Neural progenitor cell (in vitro differentiated cells): ENCODE data around the gene MAD1L1. TPM values are rescaled to one million over a fixed set of nuclear protein-coding genes. Genes with fewer than 3 reads are reported as not detected.
A peak's percentile ranks its signal among the peaks of the same experiment; 100 is the strongest.

Experiments used
- DNase-seq: peaks from one replicate; pipeline ENCODE4 v3.0.0-alpha.2; 2016; ENCODE audit warnings: low spot score
- H2AFZ ChIP-seq: fragments of 200-600 bp; sonication (generic); replicated peaks from 2 replicates; pipeline ENCODE4 v1.6.1; 2016; ENCODE audit warnings: antibody characterized with exemption
- H3F3A ChIP-seq: fragments of 200-600 bp; sonication (generic); 2 replicates; pipeline ENCODE4 v1.6.1; 2016; ENCODE audit warnings: antibody characterized with exemption, low read depth
- H3K27ac ChIP-seq: fragments of 200-600 bp; sonication (generic); 2 replicates; pipeline ENCODE4 v1.5.1; 2016; ENCODE audit warnings: mild to moderate bottlenecking
- H3K27me3 ChIP-seq: fragments of 200-600 bp; sonication (generic); 2 replicates; pipeline ENCODE4 v1.6.1; 2016; ENCODE audit warnings: mild to moderate bottlenecking, moderate library complexity
- H3K36me3 ChIP-seq: fragments of 200-600 bp; sonication (generic); 2 replicates; pipeline ENCODE4 v1.5.1; 2016
- H3K4me1 ChIP-seq: fragments of 200-600 bp; sonication (generic); 2 replicates; pipeline ENCODE4 v1.6.1; 2016; ENCODE audit warnings: mixed run types
- H3K4me2 ChIP-seq: fragments of 200-600 bp; sonication (generic); 2 replicates; pipeline ENCODE4 v1.6.1; 2016
- H3K4me3 ChIP-seq: fragments of 200-600 bp; sonication (generic); 2 replicates; pipeline ENCODE4 v1.5.1; 2016
- H3K79me2 ChIP-seq: fragments of 200-600 bp; sonication (generic); 2 replicates; pipeline ENCODE4 v1.6.1; 2016; ENCODE audit warnings: low read depth
- H3K9ac ChIP-seq: fragments of 200-600 bp; sonication (generic); 2 replicates; pipeline ENCODE4 v1.6.1; 2016
- H3K9me3 ChIP-seq: fragments of 200-600 bp; sonication (generic); 2 replicates; pipeline ENCODE4 v1.5.1; 2016; ENCODE audit warnings: low read depth
- H4K20me1 ChIP-seq: fragments of 200-600 bp; sonication (generic); 2 replicates; pipeline ENCODE4 v1.6.1; 2016; ENCODE audit warnings: low read depth
- H3K27ac Mint-ChIP-seq: 3 replicates; pipeline ENCODE4 v1.8.0; 2021; ENCODE audit warnings: mixed read lengths
- H3K27me3 Mint-ChIP-seq: 2 replicates; pipeline ENCODE4 v1.8.0; 2022; ENCODE audit warnings: low read depth, mild to moderate bottlenecking, inconsistent platforms, moderate library complexity, mixed read lengths; ENCODE audit not compliant: insufficient read depth
- H3K36me3 Mint-ChIP-seq: 3 replicates; pipeline ENCODE4 v1.8.0; 2021; ENCODE audit warnings: mixed read lengths
- H3K4me1 Mint-ChIP-seq: 3 replicates; pipeline ENCODE4 v1.8.0; 2021; ENCODE audit warnings: mixed read lengths
- H3K4me3 Mint-ChIP-seq: 3 replicates; pipeline ENCODE4 v1.8.0; 2021; ENCODE audit warnings: mild to moderate bottlenecking, moderate library complexity, mixed read lengths
- H3K9me3 Mint-ChIP-seq: 3 replicates; pipeline ENCODE4 v1.8.0; 2020; ENCODE audit warnings: mixed read lengths
- EZH2 ChIP-seq: fragments of 200-600 bp; sonication (generic); IDR thresholded peaks from 2 replicates; pipeline ENCODE4 v1.6.1; 2017; ENCODE audit warnings: antibody characterized with exemption, mild to moderate bottlenecking, moderate library complexity
- EZH2phosphoT487 ChIP-seq: fragments of 200-600 bp; sonication (generic); IDR thresholded peaks from 2 replicates; pipeline ENCODE4 v1.6.1; 2017; ENCODE audit warnings: antibody characterized with exemption
- total RNA-seq: library from RNA; depleted of rRNA; stranded (reverse); fragments of >200 nt; gene quantifications from 2 replicates; pipeline ENCODE4 v1.2.3, GENCODE V29; 2015; ENCODE audit warnings: low replicate concordance
- TF ChIP-seq, protein P1 (sequence below): fragments of 200-600 bp; sonication (generic); IDR thresholded peaks from 2 replicates; pipeline ENCODE4 v1.5.1; 2017; ENCODE audit warnings: antibody characterized with exemption, mild to moderate bottlenecking

MAD1L1 gene
- total RNA-seq, 1 donor from 2014 or later: 23.7 TPM

DNA sequence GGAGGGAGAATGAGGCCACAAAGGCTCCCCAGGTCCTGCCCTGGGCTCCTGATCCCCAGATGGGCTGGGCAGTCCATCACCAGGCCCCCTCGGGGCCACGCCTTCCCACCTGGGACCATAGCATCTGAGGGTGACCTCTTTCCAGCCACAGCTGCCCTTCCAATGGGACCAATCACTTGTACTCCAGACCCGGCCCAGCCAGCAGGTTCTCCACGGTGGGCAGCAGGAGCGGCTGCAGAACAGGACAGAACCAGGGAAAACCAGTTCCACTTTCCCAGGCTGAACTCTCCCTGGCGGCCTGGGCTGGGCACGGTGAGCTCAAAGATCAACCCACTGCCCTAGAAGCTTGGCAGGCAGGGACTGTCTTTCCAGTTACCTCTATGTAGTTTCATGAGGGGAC lies 257.6 kb downstream of the MAD1L1 start:
- H2AFZ ChIP-seq: no peak overlapping the region
- H3K4me3 ChIP-seq: no peak overlapping the region
- peaks cover 3% of the 10 kb centered on the region for H3K27me3 Mint-ChIP-seq
- H3K79me2 ChIP-seq: no peaks in the 10 kb centered on the region
- no peaks in the 10 kb centered on the region for H3K36me3 ChIP-seq
- no peak overlapping the region for H3K27ac ChIP-seq
- no peak for DNase-seq
- H3K9ac ChIP-seq: no peak overlapping the region
- no peak overlapping the region for H3K4me3 Mint-ChIP-seq
- no peak for TF ChIP-seq EZH2
- TF ChIP-seq, protein P1, sequence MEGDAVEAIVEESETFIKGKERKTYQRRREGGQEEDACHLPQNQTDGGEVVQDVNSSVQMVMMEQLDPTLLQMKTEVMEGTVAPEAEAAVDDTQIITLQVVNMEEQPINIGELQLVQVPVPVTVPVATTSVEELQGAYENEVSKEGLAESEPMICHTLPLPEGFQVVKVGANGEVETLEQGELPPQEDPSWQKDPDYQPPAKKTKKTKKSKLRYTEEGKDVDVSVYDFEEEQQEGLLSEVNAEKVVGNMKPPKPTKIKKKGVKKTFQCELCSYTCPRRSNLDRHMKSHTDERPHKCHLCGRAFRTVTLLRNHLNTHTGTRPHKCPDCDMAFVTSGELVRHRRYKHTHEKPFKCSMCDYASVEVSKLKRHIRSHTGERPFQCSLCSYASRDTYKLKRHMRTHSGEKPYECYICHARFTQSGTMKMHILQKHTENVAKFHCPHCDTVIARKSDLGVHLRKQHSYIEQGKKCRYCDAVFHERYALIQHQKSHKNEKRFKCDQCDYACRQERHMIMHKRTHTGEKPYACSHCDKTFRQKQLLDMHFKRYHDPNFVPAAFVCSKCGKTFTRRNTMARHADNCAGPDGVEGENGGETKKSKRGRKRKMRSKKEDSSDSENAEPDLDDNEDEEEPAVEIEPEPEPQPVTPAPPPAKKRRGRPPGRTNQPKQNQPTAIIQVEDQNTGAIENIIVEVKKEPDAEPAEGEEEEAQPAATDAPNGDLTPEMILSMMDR: no peak
- TF ChIP-seq EZH2phosphoT487: no peak
- no peaks in the 10 kb centered on the region for H3K4me1 ChIP-seq
- peaks cover 16% of the 10 kb centered on the region for H3K36me3 Mint-ChIP-seq
- no peaks in the 10 kb centered on the region for H3K9me3 Mint-ChIP-seq
- H3K4me1 Mint-ChIP-seq: peaks cover 14% of the 10 kb centered on the region
- no peaks in the 10 kb centered on the region for H3F3A ChIP-seq
- no peaks in the 10 kb centered on the region for H3K27me3 ChIP-seq
- H3K4me2 ChIP-seq: no peak overlapping the region
- H3K9me3 ChIP-seq: no peaks in the 10 kb centered on the region
- H4K20me1 ChIP-seq: no peaks in the 10 kb centered on the region
- peak overlapping the region; percentile 79 for H3K27ac Mint-ChIP-seq

DNA sequence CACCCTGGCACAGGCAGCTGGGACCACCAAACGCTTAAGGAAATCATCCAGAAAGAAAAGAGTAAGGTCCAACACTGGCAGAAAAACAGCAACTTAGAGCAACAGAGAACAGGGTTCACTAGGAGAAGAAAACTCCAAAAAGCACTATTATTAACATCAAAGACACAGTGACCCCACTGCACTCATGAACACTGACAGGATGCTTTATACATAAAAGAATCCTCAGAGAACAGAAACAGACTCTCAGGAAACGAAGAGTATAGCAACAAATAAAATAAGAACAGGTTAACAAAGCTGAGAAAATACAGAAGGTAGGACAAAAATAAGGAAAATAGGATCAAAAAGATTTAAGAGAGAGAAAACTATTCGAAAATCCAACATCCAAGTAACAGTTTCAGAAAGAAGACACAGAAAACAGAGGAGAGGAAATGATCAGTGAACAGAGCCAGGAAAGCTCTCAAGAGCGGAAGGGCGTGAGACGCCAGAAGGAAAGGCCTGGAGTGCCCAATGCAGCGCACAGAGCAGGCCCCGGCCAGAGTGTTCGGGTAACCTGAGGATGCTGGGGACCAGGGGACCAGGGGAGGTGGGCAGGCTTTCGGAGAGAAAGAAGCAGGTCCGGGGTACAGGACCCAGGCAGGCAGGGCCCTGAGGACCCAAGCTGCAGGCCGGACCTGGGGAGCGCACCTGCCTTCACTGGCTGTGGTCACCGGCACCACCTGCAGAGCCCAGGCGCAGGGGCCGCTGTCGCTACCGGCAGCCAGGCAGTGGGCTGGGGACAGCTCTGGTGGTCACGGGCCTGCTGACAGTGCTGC lies 258.2 kb downstream of the MAD1L1 start:
- peaks cover 3% of the 10 kb centered on the region for H3K27me3 Mint-ChIP-seq
- peaks cover 14% of the 10 kb centered on the region for H3K4me1 Mint-ChIP-seq
- no peaks in the 10 kb centered on the region for H3K27me3 ChIP-seq
- no peak overlapping the region for H3K9ac ChIP-seq
- peaks cover 16% of the 10 kb centered on the region for H3K36me3 Mint-ChIP-seq
- no peak for DNase-seq
- H3K79me2 ChIP-seq: no peaks in the 10 kb centered on the region
- H3K4me1 ChIP-seq: no peaks in the 10 kb centered on the region
- no peaks in the 10 kb centered on the region for H3K36me3 ChIP-seq
- TF ChIP-seq EZH2phosphoT487: no peak
- no peak for TF ChIP-seq EZH2
- TF ChIP-seq, protein P1: no peak
- H3K4me2 ChIP-seq: no peak overlapping the region
- no peak overlapping the region for H3K4me3 ChIP-seq
- no peak overlapping the region for H2AFZ ChIP-seq
- H3K9me3 ChIP-seq: no peaks in the 10 kb centered on the region
- H4K20me1 ChIP-seq: no peaks in the 10 kb centered on the region
- no peaks in the 10 kb centered on the region for H3F3A ChIP-seq
- H3K27ac Mint-ChIP-seq: no peak overlapping the region
- no peak overlapping the region for H3K4me3 Mint-ChIP-seq
- no peak overlapping the region for H3K27ac ChIP-seq
- H3K9me3 Mint-ChIP-seq: no peaks in the 10 kb centered on the region

DNA sequence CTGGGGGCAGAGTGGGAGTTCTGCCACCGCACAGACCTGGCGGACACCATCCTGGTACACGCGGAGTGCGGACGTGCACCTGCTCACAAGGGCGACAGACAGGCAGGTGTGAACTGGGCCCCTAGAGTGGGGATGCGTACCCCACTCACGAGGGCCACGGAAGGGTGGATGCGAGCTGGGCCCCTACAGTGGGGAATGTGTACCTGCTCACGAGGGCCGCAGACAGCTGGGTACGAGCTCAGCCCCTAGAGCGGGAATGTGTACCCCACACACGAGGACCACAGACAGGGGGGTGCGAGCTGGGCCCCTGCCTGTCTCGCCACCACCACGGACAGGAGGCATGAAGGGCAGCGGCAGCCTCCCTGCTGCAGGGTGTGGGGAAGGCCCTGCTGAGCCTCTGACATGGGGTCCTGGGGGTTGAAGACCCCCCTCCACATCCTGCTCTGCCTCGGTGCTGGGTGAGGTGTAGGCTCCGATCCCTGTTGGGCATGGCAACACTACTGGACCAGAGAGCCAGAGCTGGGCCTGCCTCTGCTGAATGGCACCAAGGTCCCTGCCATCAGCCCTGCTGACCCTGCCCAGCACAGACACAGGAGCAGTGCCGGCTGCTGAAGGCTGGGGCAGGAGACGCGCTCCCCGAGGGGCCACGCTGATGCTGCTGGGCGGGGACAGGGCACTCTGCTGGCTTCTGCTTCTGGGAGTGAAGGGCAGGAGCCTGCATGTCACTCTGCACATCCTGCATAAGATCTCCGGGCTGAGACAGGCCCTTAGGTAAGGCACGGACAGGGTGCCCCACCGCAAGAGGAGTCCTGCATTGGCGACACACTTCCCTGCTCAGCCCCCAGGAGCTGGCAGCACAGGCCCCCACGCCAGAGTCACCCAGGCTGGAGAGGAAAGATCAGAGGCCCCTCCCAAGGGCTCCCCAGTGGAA lies 259.2 kb downstream of the MAD1L1 start:
- Mint-ChIP-seq H3K36me3 (peaks cover 16% of the 10 kb centered on the region), H3K9me3 (no peaks in the 10 kb centered on the region), H3K27me3 (peaks cover 3% of the 10 kb centered on the region), H3K4me1 (peaks cover 14% of the 10 kb centered on the region), H3K4me3 (peak overlapping the region; percentile 38), H3K27ac (no peak overlapping the region)
- H3K9ac ChIP-seq: no peak overlapping the region
- H4K20me1 ChIP-seq: no peaks in the 10 kb centered on the region
- H3K4me1 ChIP-seq: no peaks in the 10 kb centered on the region
- H3K79me2 ChIP-seq: no peaks in the 10 kb centered on the region
- no peaks in the 10 kb centered on the region for H3K36me3 ChIP-seq
- no peak for TF ChIP-seq EZH2phosphoT487
- TF ChIP-seq, protein P1: no peak
- no peak for TF ChIP-seq EZH2
- H3K9me3 ChIP-seq: no peaks in the 10 kb centered on the region
- no peaks in the 10 kb centered on the region for H3K27me3 ChIP-seq
- H3K4me2 ChIP-seq: no peak overlapping the region
- DNase-seq: no peak
- H2AFZ ChIP-seq: no peak overlapping the region
- no peak overlapping the region for H3K27ac ChIP-seq
- H3K4me3 ChIP-seq: no peak overlapping the region
- H3F3A ChIP-seq: no peaks in the 10 kb centered on the region
